Mesendoderm (in vitro differentiated cells): ENCODE measurements around the gene RNFT2.

Experiments
- DNase-seq: peaks from one replicate; pipeline ENCODE4 v3.0.0; 2013
- H2AK5ac ChIP-seq: 2 replicates; pipeline ENCODE4 v1.6.1; 2013; ENCODE audit warnings: low read length, inconsistent platforms
- H2BK120ac ChIP-seq: 2 replicates; pipeline ENCODE4 v1.6.1; 2013; ENCODE audit warnings: low read depth, mild to moderate bottlenecking, low read length, moderate library complexity, mixed read lengths
- H2BK15ac ChIP-seq: replicated peaks from 2 replicates; pipeline ENCODE4 v1.6.1; 2013; ENCODE audit warnings: low read depth, mild to moderate bottlenecking, moderate library complexity
- H2BK5ac ChIP-seq: 2 replicates; pipeline ENCODE4 v1.6.1; 2013; ENCODE audit warnings: low read length, inconsistent platforms
- H3K18ac ChIP-seq: 2 replicates; pipeline ENCODE4 v1.6.1; 2013; ENCODE audit warnings: mild to moderate bottlenecking, low read length, mixed read lengths
- H3K23ac ChIP-seq: one replicate; pipeline ENCODE4 v1.6.1; 2013; ENCODE audit warnings: low read length
- H3K27ac ChIP-seq: 2 replicates; pipeline ENCODE4 v1.5.1; 2013; ENCODE audit warnings: low read depth, mild to moderate bottlenecking, inconsistent platforms, low read length, moderate library complexity
- H3K27me3 ChIP-seq: 2 replicates; pipeline ENCODE4 v1.6.1; 2013; ENCODE audit warnings: low read length, control low read depth, mild to moderate bottlenecking, inconsistent platforms; ENCODE audit not compliant: insufficient read depth, poor library complexity
- H3K36me3 ChIP-seq: 2 replicates; pipeline ENCODE4 v1.6.1; 2013; ENCODE audit warnings: low read length, inconsistent platforms; ENCODE audit not compliant: control insufficient read depth, insufficient read depth
- H3K4ac ChIP-seq: one replicate; pipeline ENCODE4 v1.6.1; 2013; ENCODE audit warnings: low read depth, mild to moderate bottlenecking, low read length, moderate library complexity
- H3K4me1 ChIP-seq: 2 replicates; pipeline ENCODE4 v1.6.1; 2013; ENCODE audit warnings: low read depth, low read length, inconsistent platforms; ENCODE audit not compliant: control insufficient read depth
- H3K4me2 ChIP-seq: 2 replicates; pipeline ENCODE4 v1.6.1; 2013; ENCODE audit warnings: low read length
- H3K4me3 ChIP-seq: 2 replicates; pipeline ENCODE4 v1.5.1; 2013; ENCODE audit warnings: mild to moderate bottlenecking, low read length
- H3K56ac ChIP-seq: one replicate; pipeline ENCODE4 v1.6.1; 2013; ENCODE audit warnings: low read length
- H3K79me1 ChIP-seq: 2 replicates; pipeline ENCODE4 v1.6.1; 2013; ENCODE audit warnings: low read length, inconsistent platforms
- H3K79me2 ChIP-seq: 2 replicates; pipeline ENCODE4 v1.6.1; 2013; ENCODE audit warnings: mild to moderate bottlenecking, low read length; ENCODE audit not compliant: control insufficient read depth, insufficient read depth
- H3K9ac ChIP-seq: 2 replicates; pipeline ENCODE4 v1.6.1; 2013; ENCODE audit warnings: low read length, inconsistent platforms
- H4K5ac ChIP-seq: one replicate; pipeline ENCODE4 v1.6.1; 2013; ENCODE audit warnings: low read length
- H4K8ac ChIP-seq: one replicate; pipeline ENCODE4 v1.6.1; 2013; ENCODE audit warnings: low read depth, mild to moderate bottlenecking, control low read depth, low read length, moderate library complexity
- WGBS: extraction: QIAGEN DNeasy Blood & Tissue Kit; methylation state at CpG from one replicate; pipeline ENCODE4 v1.1.7; 2013; ENCODE audit warnings: low lambda C conversion rate, missing lambda C conversion rate; ENCODE audit not compliant: insufficient coverage; ENCODE audit errors: extremely low coverage; 5-methylcytosine and 5-hydroxymethylcytosine counted together

RNFT2 gene

GRCh38 chr12:116692605-116693004 lies 45.5 kb upstream of the RNFT2 start:
- H3K9ac ChIP-seq = no peak overlapping the region
- no peak overlapping the region for H3K4me3 ChIP-seq
- H3K4me1 ChIP-seq = peaks cover 9% of the 10 kb centered on the region
- H3K36me3 ChIP-seq = no peaks in the 10 kb centered on the region
- no peak overlapping the region for H3K56ac ChIP-seq
- no peak overlapping the region for H2BK120ac ChIP-seq
- H3K4me2 ChIP-seq = no peak overlapping the region
- no peaks in the 10 kb centered on the region for H3K79me2 ChIP-seq
- no peak overlapping the region for H4K5ac ChIP-seq
- no peak overlapping the region for H3K27ac ChIP-seq
- no peak overlapping the region for H3K23ac ChIP-seq
- no peaks in the 10 kb centered on the region for H3K79me1 ChIP-seq
- H4K8ac ChIP-seq = no peak overlapping the region
- no peak overlapping the region for H2BK15ac ChIP-seq
- H2AK5ac ChIP-seq = no peak overlapping the region
- no peaks in the 10 kb centered on the region for H3K27me3 ChIP-seq
- no peak overlapping the region for H2BK5ac ChIP-seq
- WGBS = no CpG with 5 or more reads among the region's 3 CpGs
- H3K4ac ChIP-seq = no peak overlapping the region
- no peak for DNase-seq
- H3K18ac ChIP-seq = no peak overlapping the region

GRCh38 chr12:116693286-116694227 lies 44.6 kb upstream of the RNFT2 start:
- H3K27me3 ChIP-seq = no peaks in the 10 kb centered on the region
- no peak overlapping the region for H3K23ac ChIP-seq
- H3K79me1 ChIP-seq = no peaks in the 10 kb centered on the region
- no peak overlapping the region for H3K4ac ChIP-seq
- H2BK5ac ChIP-seq = no peak overlapping the region
- H4K5ac ChIP-seq = no peak overlapping the region
- no peak overlapping the region for H3K27ac ChIP-seq
- H2AK5ac ChIP-seq = no peak overlapping the region
- H3K18ac ChIP-seq = no peak overlapping the region
- H3K56ac ChIP-seq = peak overlapping the region; percentile 74
- H4K8ac ChIP-seq = no peak overlapping the region
- WGBS = no CpG with 5 or more reads among the region's 34 CpGs
- H3K4me2 ChIP-seq = peak overlapping the region; percentile 63
- no peaks in the 10 kb centered on the region for H3K36me3 ChIP-seq
- DNase-seq = no peak
- H2BK120ac ChIP-seq = no peak overlapping the region
- peak overlapping the region; percentile 42 for H3K9ac ChIP-seq
- no peak overlapping the region for H2BK15ac ChIP-seq
- peaks cover 9% of the 10 kb centered on the region for H3K4me1 ChIP-seq
- H3K79me2 ChIP-seq = no peaks in the 10 kb centered on the region
- peak overlapping the region; percentile 2 for H3K4me3 ChIP-seq

- no peaks in the 10 kb centered on the region for H3K27me3 ChIP-seq
Measured at GRCh38 chr12:116694653-116695463, 43.3 kb upstream of the RNFT2 start.

GRCh38 chr12:116695464-116695725 lies 42.7 kb upstream of the RNFT2 start:
- peaks cover 12% of the 10 kb centered on the region for H3K4me1 ChIP-seq
- no peak overlapping the region for H4K8ac ChIP-seq
- H3K27ac ChIP-seq = no peak overlapping the region
- no peak overlapping the region for H3K4ac ChIP-seq
- no CpG with 5 or more reads among the region's 3 CpGs for WGBS
- no peak overlapping the region for H3K4me3 ChIP-seq
- H2BK5ac ChIP-seq = no peak overlapping the region
- H2BK15ac ChIP-seq = no peak overlapping the region
- H2AK5ac ChIP-seq = no peak overlapping the region
- H3K18ac ChIP-seq = no peak overlapping the region
- H3K4me2 ChIP-seq = no peak overlapping the region
- no peak overlapping the region for H4K5ac ChIP-seq
- H3K36me3 ChIP-seq = no peaks in the 10 kb centered on the region
- H2BK120ac ChIP-seq = no peak overlapping the region
- H3K27me3 ChIP-seq = no peaks in the 10 kb centered on the region
- no peak overlapping the region for H3K23ac ChIP-seq
- no peak overlapping the region for H3K9ac ChIP-seq
- no peak overlapping the region for H3K56ac ChIP-seq
- no peaks in the 10 kb centered on the region for H3K79me1 ChIP-seq
- no peaks in the 10 kb centered on the region for H3K79me2 ChIP-seq
- no peak for DNase-seq

More at GRCh38 chr12:116694653-116695463, 43.3 kb upstream of the RNFT2 start:
- Histone ChIP-seq H3K4me2 (no peak overlapping the region), H3K9ac (no peak overlapping the region), H3K56ac (no peak overlapping the region), H3K4me3 (no peak overlapping the region), H2BK120ac (no peak overlapping the region), H3K4ac (no peak overlapping the region), H4K8ac (no peak overlapping the region), H3K79me1 (no peaks in the 10 kb centered on the region), H4K5ac (no peak overlapping the region), H3K4me1 (peaks cover 12% of the 10 kb centered on the region), H3K18ac (no peak overlapping the region), H3K79me2 (no peaks in the 10 kb centered on the region), H2AK5ac (no peak overlapping the region), H3K27ac (no peak overlapping the region), H2BK5ac (no peak overlapping the region), H3K36me3 (no peaks in the 10 kb centered on the region), H3K23ac (no peak overlapping the region), H2BK15ac (no peak overlapping the region)
- WGBS = no CpG with 5 or more reads among the region's 22 CpGs
- no peak for DNase-seq

- Histone ChIP-seq H3K4ac (no peak overlapping the region), H3K79me2 (no peaks in the 10 kb centered on the region), H3K56ac (no peak overlapping the region), H3K79me1 (no peaks in the 10 kb centered on the region), H2BK5ac (no peak overlapping the region), H4K5ac (no peak overlapping the region), H2BK120ac (no peak overlapping the region), H3K4me1 (peaks cover 12% of the 10 kb centered on the region), H2AK5ac (no peak overlapping the region), H3K36me3 (no peaks in the 10 kb centered on the region), H3K18ac (no peak overlapping the region), H3K4me2 (no peak overlapping the region), H3K27ac (no peak overlapping the region), H3K23ac (no peak overlapping the region), H3K4me3 (no peak overlapping the region), H3K9ac (no peak overlapping the region), H2BK15ac (no peak overlapping the region), H3K27me3 (no peaks in the 10 kb centered on the region), H4K8ac (no peak overlapping the region)
- WGBS = no CpG with 5 or more reads among the region's 7 CpGs
- peak; percentile 90 for DNase-seq
Measured at GRCh38 chr12:116697305-116697704, 40.8 kb upstream of the RNFT2 start.
